Activated T-cell treated with anti-CD3 and anti-CD28 coated beads, Interleukin-2, amount 50 U/mL, for 48 hours (primary cell): Measurements from ENCODE around the gene SUSD6.
A peak's percentile ranks its signal among the peaks of the same experiment; 100 is the strongest.
"Not testable (repeated sequence)": the region's sequence is repeated elsewhere in the genome, so short reads cannot be mapped to it uniquely, and the experiment has no call there.

ENCODE experiments used
- DNase-seq, 2 experiments: peaks; one replicate each; pipeline ENCODE4 v3.0.0-alpha.2; 2020

SUSD6 gene

GRCh38 chr14:69625299-69626131 lies 14.1 kb downstream of the SUSD6 start:
- peak; percentile 86 to 89 for DNase-seq

GRCh38 chr14:69626132-69626500 lies 14.7 kb downstream of the SUSD6 start:
- DNase-seq = no peak

- no peak for DNase-seq
Observed at GRCh38 chr14:69629225-69630127, 18.1 kb downstream of the SUSD6 start.

GRCh38 chr14:69630360-69630759 lies 19.0 kb downstream of the SUSD6 start:
- no peak for DNase-seq

GRCh38 chr14:69631509-69631908 lies 20.1 kb downstream of the SUSD6 start:
- no peak for DNase-seq

- DNase-seq = no peak
Observed at GRCh38 chr14:69632164-69632563, 20.8 kb downstream of the SUSD6 start.

- DNase-seq = no peak
Observed at GRCh38 chr14:69632593-69633151, 21.3 kb downstream of the SUSD6 start.

- DNase-seq = no peak
Observed at GRCh38 chr14:69633238-69633637, 21.8 kb downstream of the SUSD6 start.

GRCh38 chr14:69635981-69636639 lies 24.7 kb downstream of the SUSD6 start:
- DNase-seq = peak; percentile 74 to 75

GRCh38 chr14:69636718-69637480 lies 25.5 kb downstream of the SUSD6 start:
- DNase-seq = no peak

- DNase-seq = peak in 1 of 2 experiments; percentile 60
Observed at GRCh38 chr14:69637503-69638031, 26.2 kb downstream of the SUSD6 start.

GRCh38 chr14:69640931-69641330 lies 29.5 kb downstream of the SUSD6 start:
- DNase-seq = no peak

GRCh38 chr14:69642212-69642793 lies 30.9 kb downstream of the SUSD6 start:
- DNase-seq = not testable (repeated sequence)

GRCh38 chr14:69643430-69644200 lies 32.2 kb downstream of the SUSD6 start:
- peak; percentile 74 to 79 for DNase-seq

GRCh38 chr14:69644814-69645213 lies 33.4 kb downstream of the SUSD6 start:
- DNase-seq = no peak

- no peak for DNase-seq
Observed at GRCh38 chr14:69647213-69647612, 35.8 kb downstream of the SUSD6 start.

- DNase-seq = not testable (repeated sequence)
Observed at GRCh38 chr14:69647642-69648041, 36.2 kb downstream of the SUSD6 start.

- no peak for DNase-seq
Observed at GRCh38 chr14:69648480-69649451, 37.4 kb downstream of the SUSD6 start.

- DNase-seq = no peak
Observed at GRCh38 chr14:69650948-69651369, 39.6 kb downstream of the SUSD6 start.
